Osteocyte (in vitro differentiated cells): ENCODE results near the gene NDUFAF3. TPM values are rescaled to one million over a fixed set of nuclear protein-coding genes. Genes with fewer than 3 reads are reported as not detected.
A peak's percentile ranks its signal among the peaks of the same experiment; 100 is the strongest.
"Not testable (repeated sequence)": the region's sequence is repeated elsewhere in the genome, so short reads cannot be mapped to it uniquely, and the experiment has no call there.

Experiments
- DNase-seq: peaks from one replicate; pipeline ENCODE4 v3.0.0; 2021; ENCODE audit warnings: mixed read lengths; ENCODE audit not compliant: unreplicated experiment; ENCODE audit errors: extremely low spot score
- H3K27ac Mint-ChIP-seq: one replicate; pipeline ENCODE4 v1.8.0; 2021; ENCODE audit warnings: mild to moderate bottlenecking, mixed read lengths; ENCODE audit not compliant: unreplicated experiment
- H3K27me3 Mint-ChIP-seq: one replicate; pipeline ENCODE4 v1.8.0; 2021; ENCODE audit warnings: mixed read lengths; ENCODE audit not compliant: unreplicated experiment
- H3K36me3 Mint-ChIP-seq: one replicate; pipeline ENCODE4 v1.8.0; 2021; ENCODE audit warnings: mixed read lengths; ENCODE audit not compliant: unreplicated experiment
- H3K4me1 Mint-ChIP-seq: one replicate; pipeline ENCODE4 v1.8.0; 2021; ENCODE audit warnings: mixed read lengths; ENCODE audit not compliant: unreplicated experiment
- H3K4me3 Mint-ChIP-seq: one replicate; pipeline ENCODE4 v1.8.0; 2021; ENCODE audit warnings: mild to moderate bottlenecking, moderate library complexity, mixed read lengths; ENCODE audit not compliant: unreplicated experiment
- H3K9me3 Mint-ChIP-seq: one replicate; pipeline ENCODE4 v1.8.0; 2021; ENCODE audit warnings: mixed read lengths; ENCODE audit not compliant: unreplicated experiment
- CTCF ChIP-seq: fragments of 200-600 bp; sonication (generic); IDR thresholded peaks from 2 replicates; pipeline ENCODE4 v1.5.0; 2021; ENCODE audit warnings: antibody characterized with exemption, mild to moderate bottlenecking, moderate library complexity
- total RNA-seq: library from RNA; stranded (reverse); gene quantifications from 2 replicates; pipeline ENCODE4 v1.2.1, GENCODE V29; 2021

Gene NDUFAF3
- total RNA-seq, 1 donor from 2014 or later, result 69.1 TPM

GRCh38 chr3:49006408-49007067 is 15.4 kb upstream of the NDUFAF3 start:
- peak overlapping the region; percentile 100 for H3K27ac Mint-ChIP-seq
- H3K4me1 Mint-ChIP-seq, result peaks cover 31% of the 10 kb centered on the region
- no peaks in the 10 kb centered on the region for H3K36me3 Mint-ChIP-seq
- no peaks in the 10 kb centered on the region for H3K9me3 Mint-ChIP-seq
- no peak for TF ChIP-seq CTCF
- H3K4me3 Mint-ChIP-seq, result peak overlapping the region; percentile 100
- no peak for DNase-seq
- no peaks in the 10 kb centered on the region for H3K27me3 Mint-ChIP-seq

- H3K9me3 Mint-ChIP-seq, result no peaks in the 10 kb centered on the region
- peak within 1 kb of the TSS; percentile 100 for H3K4me3 Mint-ChIP-seq
- peak within 1 kb of the TSS; percentile 100 for H3K27ac Mint-ChIP-seq
- peaks cover 31% of the 10 kb centered on the region for H3K4me1 Mint-ChIP-seq
- peak; percentile 99 for DNase-seq
- H3K27me3 Mint-ChIP-seq, result no peaks in the 10 kb centered on the region
- peak; percentile 54 for TF ChIP-seq CTCF
- peaks cover 3% of the 10 kb centered on the region for H3K36me3 Mint-ChIP-seq
Observed at GRCh38 chr3:49007068-49007770, 14.7 kb upstream of the NDUFAF3 start, which contains the start of gene WDR6. Gene WDR6, plus strand, starts transcription at chr3:49007391. Its CDS starts 41 bp downstream, at chr3:49007432.

GRCh38 chr3:49007771-49008528 is 14.0 kb upstream of the NDUFAF3 start:
- peaks cover 3% of the 10 kb centered on the region for H3K36me3 Mint-ChIP-seq
- peak; percentile 92 for DNase-seq
- peak overlapping the region; percentile 100 for H3K27ac Mint-ChIP-seq
- no peaks in the 10 kb centered on the region for H3K27me3 Mint-ChIP-seq
- peaks cover 31% of the 10 kb centered on the region for H3K4me1 Mint-ChIP-seq
- H3K9me3 Mint-ChIP-seq, result no peaks in the 10 kb centered on the region
- H3K4me3 Mint-ChIP-seq, result peak overlapping the region; percentile 100
- TF ChIP-seq CTCF, result no peak

- H3K27me3 Mint-ChIP-seq, DNase-seq, H3K9me3 Mint-ChIP-seq, H3K36me3 Mint-ChIP-seq: not testable (repeated sequence)
- Mint-ChIP-seq H3K4me1 (peaks cover 31% of the 10 kb centered on the region), H3K4me3 (peak overlapping the region; percentile 100), H3K27ac (peak overlapping the region; percentile 100)
Observed at GRCh38 chr3:49008627-49009026, 13.3 kb upstream of the NDUFAF3 start.

- DNase-seq, result no peak
- H3K27me3 Mint-ChIP-seq, result no peaks in the 10 kb centered on the region
- peaks cover 31% of the 10 kb centered on the region for H3K4me1 Mint-ChIP-seq
- H3K4me3 Mint-ChIP-seq, result peak overlapping the region; percentile 60
- no peaks in the 10 kb centered on the region for H3K9me3 Mint-ChIP-seq
- H3K36me3 Mint-ChIP-seq, result peaks cover 3% of the 10 kb centered on the region
- TF ChIP-seq CTCF, result no peak
- H3K27ac Mint-ChIP-seq, result peak overlapping the region; percentile 72
Observed at GRCh38 chr3:49009396-49009795, 12.5 kb upstream of the NDUFAF3 start.
